HG03558 (cell line): Measurements from ENCODE around the gene GALNTL6.

Source experiments
- ATAC-seq: cut with Tn5 transposase; IDR thresholded peaks from one replicate; pipeline ENCODE4 v1.9.1; 2021; ENCODE audit warnings: moderate number of reproducible peaks; ENCODE audit not compliant: unreplicated experiment; ENCODE audit errors: extremely low read depth

The GALNTL6 gene

GRCh38 chr4:171876636-171877035 lies 63.4 kb downstream of the GALNTL6 start:
- ATAC-seq: no peak

GRCh38 chr4:171880136-171880535 lies 66.9 kb downstream of the GALNTL6 start:
- no peak for ATAC-seq

- no peak for ATAC-seq
Measured at GRCh38 chr4:171889681-171890080, 76.5 kb downstream of the GALNTL6 start.

- ATAC-seq: peak; percentile 79
Measured at GRCh38 chr4:171891038-171891437, 77.8 kb downstream of the GALNTL6 start.

GRCh38 chr4:171896426-171896825 lies 83.2 kb downstream of the GALNTL6 start:
- no peak for ATAC-seq

- ATAC-seq: no peak
Measured at GRCh38 chr4:171919314-171919713, 106.1 kb downstream of the GALNTL6 start.

GRCh38 chr4:171920901-171921300 lies 107.7 kb downstream of the GALNTL6 start:
- no peak for ATAC-seq

GRCh38 chr4:171924746-171925376 lies 111.7 kb downstream of the GALNTL6 start:
- no peak for ATAC-seq

- ATAC-seq: no peak
Measured at GRCh38 chr4:171928336-171928735, 115.1 kb downstream of the GALNTL6 start.

- no peak for ATAC-seq
Measured at GRCh38 chr4:171929477-171929876, 116.3 kb downstream of the GALNTL6 start.

GRCh38 chr4:171929907-171930306 lies 116.7 kb downstream of the GALNTL6 start:
- ATAC-seq: no peak

- no peak for ATAC-seq
Measured at GRCh38 chr4:171932238-171932637, 119.0 kb downstream of the GALNTL6 start.

GRCh38 chr4:171940656-171941055 lies 127.5 kb downstream of the GALNTL6 start:
- ATAC-seq: no peak

- no peak for ATAC-seq
Measured at GRCh38 chr4:171947400-171947799, 134.2 kb downstream of the GALNTL6 start.

GRCh38 chr4:171948038-171948437 lies 134.8 kb downstream of the GALNTL6 start:
- ATAC-seq: no peak

GRCh38 chr4:171954650-171955049 lies 141.4 kb downstream of the GALNTL6 start:
- ATAC-seq: peak; percentile 72

- ATAC-seq: no peak
Measured at GRCh38 chr4:171956678-171957077, 143.5 kb downstream of the GALNTL6 start.

- no peak for ATAC-seq
Measured at GRCh38 chr4:171962110-171962509, 148.9 kb downstream of the GALNTL6 start.

- no peak for ATAC-seq
Measured at GRCh38 chr4:171966356-171966755, 153.2 kb downstream of the GALNTL6 start.

- no peak for ATAC-seq
Measured at GRCh38 chr4:171978216-171978615, 165.0 kb downstream of the GALNTL6 start.

- no peak for ATAC-seq
Measured at GRCh38 chr4:171979461-171979860, 166.3 kb downstream of the GALNTL6 start.

- no peak for ATAC-seq
Measured at GRCh38 chr4:171981185-171981584, 168.0 kb downstream of the GALNTL6 start.
